ENCODE results near the gene TRAF7.
A peak's percentile ranks its signal among the peaks of the same experiment; 100 is the strongest.

Gene TRAF7

DNA sequence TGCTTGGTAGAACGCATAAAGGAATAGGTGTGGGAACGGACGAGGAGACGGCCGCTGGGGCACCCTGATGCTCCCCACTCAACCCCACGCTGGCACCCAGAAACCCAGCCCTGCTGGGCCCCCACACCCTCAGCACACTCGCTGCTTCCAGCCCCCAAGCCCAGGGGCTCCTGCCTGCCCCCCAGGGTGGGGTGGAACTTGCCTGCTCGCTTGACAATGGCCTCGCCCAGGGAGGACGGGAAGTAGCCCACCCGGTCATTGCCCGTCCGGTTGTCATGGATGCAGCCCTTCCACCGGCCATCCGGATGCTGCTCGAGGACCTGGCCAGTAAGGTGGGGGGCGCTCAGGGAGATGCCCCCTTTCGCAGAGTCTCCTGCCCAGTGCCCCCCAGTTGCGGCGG, 30.9 kb downstream of the TRAF7 start:
- Histone ChIP-seq H3K4me2 (ENCODE audit: insufficient read depth, low read length, poor library complexity, severe bottlenecking) (no peak overlapping the region), H3K9ac (ENCODE audit: low read depth, low read length, poor library complexity) (no peak overlapping the region), H3K27ac (replicated peaks; ENCODE audit: low read length) (no peak overlapping the region), H2AK5ac (ENCODE audit: low read depth, low read length) (no peak overlapping the region), H3K14ac (ENCODE audit: low read length) (no peak overlapping the region), H3K4me1 (ENCODE audit: control insufficient read depth in 2 of 2, insufficient read depth in 1 of 2, low read depth in 1 of 2, low read length in 2 of 2) (peaks cover 3 to 6% of the 10 kb centered on the region in 2 donors), H3K18ac (ENCODE audit: low read length) (no peak overlapping the region), H2AFZ (ENCODE audit: low read length) (no peak overlapping the region), H3K79me1 (ENCODE audit: low read depth, low read length) (no peaks in the 10 kb centered on the region), H4K91ac (ENCODE audit: low read depth, low read length, poor library complexity) (no peak overlapping the region), H3K27me3 (ENCODE audit: control insufficient read depth in 3 of 3, insufficient read depth in 3 of 3, low read depth in 1 of 3, low read length in 3 of 3) (no peaks in the 10 kb centered on the region), H4K8ac (ENCODE audit: low read depth, low read length) (no peak overlapping the region), H3K4ac (ENCODE audit: low read length) (no peak overlapping the region), H2BK15ac (ENCODE audit: low read length) (no peak overlapping the region), H2BK12ac (ENCODE audit: low read length) (no peak overlapping the region), H2BK120ac (ENCODE audit: low read depth, low read length) (no peak overlapping the region), H3K4me3 (ENCODE audit: low read length in 2 of 2) (no peak overlapping the region), H3K36me3 (replicated peaks in 1 of 2; ENCODE audit: control insufficient read depth in 2 of 2, insufficient read depth in 2 of 2, low read length in 2 of 2) (peaks cover 3 to 18% of the 10 kb centered on the region in 2 donors), H3K9me3 (replicated peaks in 1 of 2; ENCODE audit: control insufficient read depth in 2 of 2, insufficient read depth in 1 of 2, low read depth in 1 of 2, low read length in 2 of 2) (no peaks in the 10 kb centered on the region), H2BK5ac (ENCODE audit: low read length) (no peak overlapping the region), H3K23ac (ENCODE audit: low read depth, low read length, poor library complexity) (peak overlapping the region; percentile 31)
- DNase-seq (ENCODE audit: low spot score), result no peak
- WGBS, 2 donors (ENCODE audit: extremely low coverage in 2 of 2, insufficient read length in 2 of 2, insufficient replicate concordance in 1 of 2), result no CpG with 5 or more reads among the region's 20 CpGs

DNA sequence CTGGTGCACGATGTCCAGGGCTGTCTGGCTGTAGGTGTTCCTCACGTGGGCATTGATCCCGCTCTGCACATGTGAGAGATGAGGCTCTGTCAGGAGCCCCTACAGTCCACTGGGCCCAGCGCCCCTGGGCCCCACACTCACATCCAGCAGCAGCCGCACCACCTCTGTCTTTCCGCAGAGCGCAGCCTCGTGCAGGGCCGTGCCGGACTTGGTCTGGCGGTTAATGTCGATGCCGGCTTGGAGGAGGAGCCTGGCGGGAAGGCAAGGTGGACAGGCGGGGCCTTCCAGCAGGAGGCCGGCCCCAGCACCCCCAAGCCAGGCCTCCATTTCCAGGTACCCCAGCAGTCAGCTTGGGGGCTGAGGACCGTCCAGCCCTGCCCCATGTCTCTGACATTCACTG, 31.6 kb downstream of the TRAF7 start:
- peaks cover 3 to 13% of the 10 kb centered on the region in 2 donors for H3K36me3 ChIP-seq (replicated peaks in 1 of 2; ENCODE audit: control insufficient read depth in 2 of 2, insufficient read depth in 2 of 2, low read length in 2 of 2)
- H4K8ac ChIP-seq (ENCODE audit: low read depth, low read length), result no peak overlapping the region
- no peak overlapping the region for H2AK5ac ChIP-seq (ENCODE audit: low read depth, low read length)
- no peak overlapping the region for H3K4me2 ChIP-seq (ENCODE audit: insufficient read depth, low read length, poor library complexity, severe bottlenecking)
- DNase-seq (ENCODE audit: low spot score), result no peak
- H3K14ac ChIP-seq (ENCODE audit: low read length), result no peak overlapping the region
- no peak overlapping the region for H3K9ac ChIP-seq (ENCODE audit: low read depth, low read length, poor library complexity)
- no peak overlapping the region for H2BK12ac ChIP-seq (ENCODE audit: low read length)
- no peak overlapping the region for H3K27ac ChIP-seq (replicated peaks; ENCODE audit: low read length)
- H2BK15ac ChIP-seq (ENCODE audit: low read length), result no peak overlapping the region
- no peak overlapping the region for H4K91ac ChIP-seq (ENCODE audit: low read depth, low read length, poor library complexity)
- no peak overlapping the region for H3K4ac ChIP-seq (ENCODE audit: low read length)
- H3K4me3 ChIP-seq (ENCODE audit: low read length in 2 of 2), result no peak overlapping the region
- H2AFZ ChIP-seq (ENCODE audit: low read length), result no peak overlapping the region
- no peak overlapping the region for H3K18ac ChIP-seq (ENCODE audit: low read length)
- H2BK120ac ChIP-seq (ENCODE audit: low read depth, low read length), result no peak overlapping the region
- H3K79me1 ChIP-seq (ENCODE audit: low read depth, low read length), result no peaks in the 10 kb centered on the region
- peak overlapping the region; percentile 43 for H3K23ac ChIP-seq (ENCODE audit: low read depth, low read length, poor library complexity)
- no peaks in the 10 kb centered on the region for H3K27me3 ChIP-seq (ENCODE audit: control insufficient read depth in 3 of 3, insufficient read depth in 3 of 3, low read depth in 1 of 3, low read length in 3 of 3)
- H3K4me1 ChIP-seq (ENCODE audit: control insufficient read depth in 2 of 2, insufficient read depth in 1 of 2, low read depth in 1 of 2, low read length in 2 of 2), result peaks cover 0 to 6% of the 10 kb centered on the region in 2 donors
- WGBS, 2 donors (ENCODE audit: extremely low coverage in 2 of 2, insufficient read length in 2 of 2, insufficient replicate concordance in 1 of 2), result no CpG with 5 or more reads among the region's 17 CpGs
- no peaks in the 10 kb centered on the region for H3K9me3 ChIP-seq (replicated peaks in 1 of 2; ENCODE audit: control insufficient read depth in 2 of 2, insufficient read depth in 1 of 2, low read depth in 1 of 2, low read length in 2 of 2)
- H2BK5ac ChIP-seq (ENCODE audit: low read length), result no peak overlapping the region

DNA sequence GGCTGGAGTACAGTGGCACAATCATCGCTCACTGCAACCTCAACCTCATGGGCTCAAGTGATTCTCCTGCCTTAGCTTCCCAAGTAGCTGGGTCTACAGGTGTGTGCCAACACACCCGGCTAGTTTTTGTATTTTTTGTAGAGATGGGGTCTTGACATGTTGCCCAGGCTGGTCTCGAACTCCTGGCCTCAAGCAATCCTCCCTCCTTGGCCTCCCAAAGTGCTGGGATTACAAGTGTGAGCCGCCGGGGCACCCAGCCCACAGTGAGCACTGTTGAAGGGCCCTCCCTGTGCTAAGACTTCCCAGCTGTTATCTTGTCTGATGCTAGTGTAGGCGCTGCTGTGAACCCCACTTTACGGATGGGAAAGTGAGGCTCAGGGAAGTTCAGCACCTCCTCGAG, 32.8 kb downstream of the TRAF7 start:
- no peak overlapping the region for H3K9ac ChIP-seq (ENCODE audit: low read depth, low read length, poor library complexity)
- no peaks in the 10 kb centered on the region for H3K79me1 ChIP-seq (ENCODE audit: low read depth, low read length)
- no peak for DNase-seq (ENCODE audit: low spot score)
- H3K23ac ChIP-seq (ENCODE audit: low read depth, low read length, poor library complexity), result no peak overlapping the region
- no peak overlapping the region for H2AK5ac ChIP-seq (ENCODE audit: low read depth, low read length)
- H2BK5ac ChIP-seq (ENCODE audit: low read length), result no peak overlapping the region
- H2AFZ ChIP-seq (ENCODE audit: low read length), result no peak overlapping the region
- no peak overlapping the region for H3K4me3 ChIP-seq (ENCODE audit: low read length in 2 of 2)
- no peak overlapping the region for H3K4me2 ChIP-seq (ENCODE audit: insufficient read depth, low read length, poor library complexity, severe bottlenecking)
- H3K27ac ChIP-seq (replicated peaks; ENCODE audit: low read length), result no peak overlapping the region
- peaks cover 0 to 4% of the 10 kb centered on the region in 2 donors for H3K36me3 ChIP-seq (replicated peaks in 1 of 2; ENCODE audit: control insufficient read depth in 2 of 2, insufficient read depth in 2 of 2, low read length in 2 of 2)
- no peak overlapping the region for H2BK120ac ChIP-seq (ENCODE audit: low read depth, low read length)
- H3K18ac ChIP-seq (ENCODE audit: low read length), result no peak overlapping the region
- no peak overlapping the region for H3K4ac ChIP-seq (ENCODE audit: low read length)
- H2BK15ac ChIP-seq (ENCODE audit: low read length), result no peak overlapping the region
- no peak overlapping the region for H4K91ac ChIP-seq (ENCODE audit: low read depth, low read length, poor library complexity)
- H3K9me3 ChIP-seq (replicated peaks in 1 of 2; ENCODE audit: control insufficient read depth in 2 of 2, insufficient read depth in 1 of 2, low read depth in 1 of 2, low read length in 2 of 2), result no peaks in the 10 kb centered on the region
- no CpG with 5 or more reads among the region's 8 CpGs for WGBS, 2 donors (ENCODE audit: extremely low coverage in 2 of 2, insufficient read length in 2 of 2, insufficient replicate concordance in 1 of 2)
- H3K27me3 ChIP-seq (ENCODE audit: control insufficient read depth in 3 of 3, insufficient read depth in 3 of 3, low read depth in 1 of 3, low read length in 3 of 3), result no peaks in the 10 kb centered on the region
- H4K8ac ChIP-seq (ENCODE audit: low read depth, low read length), result no peak overlapping the region
- H3K4me1 ChIP-seq (ENCODE audit: control insufficient read depth in 2 of 2, insufficient read depth in 1 of 2, low read depth in 1 of 2, low read length in 2 of 2), result peaks cover 0 to 6% of the 10 kb centered on the region in 2 donors
- no peak overlapping the region for H3K14ac ChIP-seq (ENCODE audit: low read length)
- no peak overlapping the region for H2BK12ac ChIP-seq (ENCODE audit: low read length)

DNA sequence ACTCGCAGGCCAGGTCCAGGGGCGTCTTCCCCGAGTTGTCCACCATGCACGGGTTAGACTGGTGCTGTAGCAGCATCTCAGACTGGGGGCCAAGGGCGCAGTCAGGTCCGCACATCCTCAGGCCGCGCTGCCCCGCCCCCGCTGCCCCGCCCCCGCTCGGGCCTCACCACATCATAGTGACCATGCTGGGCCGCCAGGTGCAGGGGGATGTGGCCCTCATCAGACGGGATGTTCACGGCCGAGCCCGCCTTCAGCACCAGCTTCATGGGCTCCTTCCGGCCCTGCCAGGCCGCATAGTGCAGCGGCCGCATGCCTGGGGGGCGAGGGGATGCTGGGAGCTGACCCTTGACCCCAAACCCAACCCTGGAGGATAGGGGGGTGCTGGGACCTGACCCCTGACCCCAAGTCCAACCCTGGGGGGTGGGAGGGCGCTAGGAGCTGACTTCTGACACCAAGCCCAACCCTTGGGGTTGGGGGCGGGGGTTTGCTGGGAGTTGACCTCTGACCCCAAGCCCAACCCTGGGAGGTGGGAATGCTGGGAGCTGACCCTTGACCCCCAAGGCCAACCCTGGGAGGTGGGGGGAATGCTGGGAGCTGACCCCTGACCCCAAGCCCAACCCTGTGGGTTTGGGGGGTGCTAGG, 33.8 kb downstream of the TRAF7 start:
- no peak overlapping the region for H3K9ac ChIP-seq (ENCODE audit: low read depth, low read length, poor library complexity)
- no CpG with 5 or more reads among the region's 25 CpGs for WGBS, 2 donors (ENCODE audit: extremely low coverage in 2 of 2, insufficient read length in 2 of 2, insufficient replicate concordance in 1 of 2)
- H2AK5ac ChIP-seq (ENCODE audit: low read depth, low read length), result no peak overlapping the region
- H2BK5ac ChIP-seq (ENCODE audit: low read length), result no peak overlapping the region
- H3K27me3 ChIP-seq (ENCODE audit: control insufficient read depth in 3 of 3, insufficient read depth in 3 of 3, low read depth in 1 of 3, low read length in 3 of 3), result no peaks in the 10 kb centered on the region
- H3K27ac ChIP-seq (replicated peaks; ENCODE audit: low read length), result no peak overlapping the region
- H3K4me3 ChIP-seq (ENCODE audit: low read length in 2 of 2), result no peak overlapping the region
- H4K91ac ChIP-seq (ENCODE audit: low read depth, low read length, poor library complexity), result no peak overlapping the region
- peak overlapping the region; percentile 64 for H3K18ac ChIP-seq (ENCODE audit: low read length)
- H2BK120ac ChIP-seq (ENCODE audit: low read depth, low read length), result no peak overlapping the region
- H3K4me1 ChIP-seq (ENCODE audit: control insufficient read depth in 2 of 2, insufficient read depth in 1 of 2, low read depth in 1 of 2, low read length in 2 of 2), result peaks cover 0 to 10% of the 10 kb centered on the region in 2 donors
- no peak overlapping the region for H2BK15ac ChIP-seq (ENCODE audit: low read length)
- no peaks in the 10 kb centered on the region for H3K9me3 ChIP-seq (replicated peaks in 1 of 2; ENCODE audit: control insufficient read depth in 2 of 2, insufficient read depth in 1 of 2, low read depth in 1 of 2, low read length in 2 of 2)
- H3K4ac ChIP-seq (ENCODE audit: low read length), result peak overlapping the region; percentile 37
- no peak for DNase-seq (ENCODE audit: low spot score)
- no peak overlapping the region for H3K23ac ChIP-seq (ENCODE audit: low read depth, low read length, poor library complexity)
- H3K4me2 ChIP-seq (ENCODE audit: insufficient read depth, low read length, poor library complexity, severe bottlenecking), result no peak overlapping the region
- no peaks in the 10 kb centered on the region for H3K79me1 ChIP-seq (ENCODE audit: low read depth, low read length)
- no peaks in the 10 kb centered on the region for H3K36me3 ChIP-seq (replicated peaks in 1 of 2; ENCODE audit: control insufficient read depth in 2 of 2, insufficient read depth in 2 of 2, low read length in 2 of 2)
- H2AFZ ChIP-seq (ENCODE audit: low read length), result no peak overlapping the region
- no peak overlapping the region for H4K8ac ChIP-seq (ENCODE audit: low read depth, low read length)
- no peak overlapping the region for H3K14ac ChIP-seq (ENCODE audit: low read length)
- no peak overlapping the region for H2BK12ac ChIP-seq (ENCODE audit: low read length)
